ENCODE measurements around the gene CALCR. TPM values are rescaled to one million over a fixed set of nuclear protein-coding genes. Genes with fewer than 3 reads are reported as not detected.
A peak's percentile ranks its signal among the peaks of the same experiment; 100 is the strongest.

Gene CALCR
- total RNA-seq, 1 donor from 2014 or later, result not detected

- DNase-seq (ENCODE audit: low read depth in 2 of 2), result no peak
Observed at GRCh38 chr7:93448176-93448575, 126.3 kb downstream of the CALCR start.

GRCh38 chr7:93447509-93447908 lies 127.0 kb downstream of the CALCR start:
- DNase-seq (ENCODE audit: low read depth in 2 of 2), result no peak

- DNase-seq (ENCODE audit: low read depth in 2 of 2), result peak; percentile 6 to 26
Observed at GRCh38 chr7:93442478-93443224, 131.9 kb downstream of the CALCR start.

GRCh38 chr7:93435791-93436190 lies 138.7 kb downstream of the CALCR start:
- no peak for DNase-seq (ENCODE audit: low read depth in 2 of 2)

- DNase-seq (ENCODE audit: low read depth in 2 of 2), result no peak
Observed at GRCh38 chr7:93432130-93432529, 142.4 kb downstream of the CALCR start.

DNA sequence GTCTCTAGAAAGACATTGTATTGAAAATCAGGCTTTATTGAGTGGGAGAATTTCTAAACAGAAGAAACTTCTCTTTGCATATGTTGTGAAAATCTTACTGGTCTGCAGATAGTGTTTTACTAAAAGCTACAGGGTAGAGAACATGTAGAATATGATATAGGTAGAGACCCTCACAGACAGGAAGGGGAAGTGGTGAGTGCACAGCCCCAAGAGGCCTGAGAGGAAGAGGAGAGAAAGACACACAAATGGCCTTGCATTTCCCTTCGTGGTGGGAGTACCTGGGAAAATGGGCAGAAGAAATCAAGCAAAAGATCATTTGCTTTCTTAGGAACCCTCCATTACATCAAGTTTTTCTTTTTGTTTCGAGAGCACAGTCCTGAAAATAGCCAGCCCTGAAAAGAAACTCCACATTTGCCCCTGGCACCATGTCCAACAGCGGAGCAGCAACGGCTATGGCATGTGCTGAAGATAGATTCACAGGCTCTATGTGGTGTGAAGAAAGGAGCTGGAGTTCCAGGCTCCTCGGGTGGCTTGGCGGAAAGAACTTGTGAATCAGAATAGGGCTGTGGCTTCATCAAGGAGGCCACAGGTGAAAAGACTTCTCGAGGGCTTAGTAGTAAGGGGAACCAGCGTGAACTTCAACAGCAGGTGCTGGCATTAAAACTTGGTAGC lies 143.5 kb downstream of the CALCR start:
- DNase-seq (ENCODE audit: low read depth in 2 of 2), result no peak

- DNase-seq (ENCODE audit: low read depth in 2 of 2), result no peak
Observed at GRCh38 chr7:93429563-93429962, 145.0 kb downstream of the CALCR start.

DNA sequence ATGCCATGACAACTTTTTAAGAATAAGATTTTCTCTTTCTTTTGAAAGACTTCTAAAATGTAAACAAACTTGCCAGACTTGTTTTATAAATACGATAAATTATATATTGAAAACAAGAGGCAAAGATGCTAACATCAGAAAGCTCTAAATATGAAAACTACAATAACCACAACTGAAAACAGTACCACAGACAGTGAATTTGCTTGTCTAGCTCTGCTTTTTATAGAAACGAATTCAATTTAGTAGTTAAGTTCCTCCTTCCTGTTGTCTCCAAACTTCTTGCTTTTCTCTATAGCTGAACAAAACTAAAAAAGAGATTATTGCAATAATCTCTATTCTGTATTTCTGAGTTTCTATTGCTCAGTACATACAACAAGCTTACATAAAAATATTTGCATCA lies 147.4 kb downstream of the CALCR start:
- DNase-seq (ENCODE audit: low read depth in 2 of 2), result no peak

GRCh38 chr7:93426155-93426696 lies 148.3 kb downstream of the CALCR start:
- no peak for DNase-seq (ENCODE audit: low read depth in 2 of 2)

DNA sequence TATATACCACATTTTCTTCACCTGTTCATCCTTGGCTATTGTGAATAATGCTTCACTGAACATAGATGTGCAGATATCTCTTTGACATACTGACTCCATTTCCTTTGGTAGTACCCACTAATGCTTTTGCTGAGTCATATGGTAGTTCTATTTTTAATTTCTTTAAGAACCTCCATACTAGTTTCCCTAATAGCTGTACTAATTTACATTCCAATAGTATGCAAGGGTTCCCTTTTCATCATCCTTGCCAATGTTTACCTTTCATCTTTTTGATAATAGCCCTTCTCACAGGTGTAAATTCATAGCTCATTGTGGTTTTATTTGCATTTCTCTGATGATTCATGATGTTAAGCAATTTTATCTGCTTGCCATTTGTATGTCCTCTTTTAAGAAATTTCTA lies 159.9 kb downstream of the CALCR start:
- DNase-seq (ENCODE audit: low read depth in 2 of 2), result no peak

GRCh38 chr7:93409324-93409723 lies 165.2 kb downstream of the CALCR start:
- no peak for DNase-seq (ENCODE audit: low read depth in 2 of 2)

DNA sequence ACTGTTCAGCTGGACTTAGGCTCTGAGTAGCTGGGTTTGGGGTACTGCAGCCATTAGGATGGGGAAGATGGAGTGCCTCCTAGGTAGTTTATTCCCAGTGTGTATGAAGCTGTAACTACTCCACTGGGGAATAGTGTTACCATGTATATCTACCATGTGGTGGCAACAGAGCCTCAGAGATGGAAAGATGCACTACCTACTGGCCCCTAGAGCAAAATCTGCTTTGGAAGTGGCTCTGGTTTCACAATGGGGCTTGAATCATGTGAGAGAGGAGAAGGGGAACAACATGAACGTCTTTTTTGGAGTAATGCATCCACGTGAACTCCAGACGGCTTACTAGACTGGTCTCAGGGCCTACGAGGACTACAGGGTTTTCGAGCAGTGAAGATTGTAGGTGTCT lies 167.3 kb downstream of the CALCR start:
- DNase-seq (ENCODE audit: low read depth in 2 of 2), result no peak

DNA sequence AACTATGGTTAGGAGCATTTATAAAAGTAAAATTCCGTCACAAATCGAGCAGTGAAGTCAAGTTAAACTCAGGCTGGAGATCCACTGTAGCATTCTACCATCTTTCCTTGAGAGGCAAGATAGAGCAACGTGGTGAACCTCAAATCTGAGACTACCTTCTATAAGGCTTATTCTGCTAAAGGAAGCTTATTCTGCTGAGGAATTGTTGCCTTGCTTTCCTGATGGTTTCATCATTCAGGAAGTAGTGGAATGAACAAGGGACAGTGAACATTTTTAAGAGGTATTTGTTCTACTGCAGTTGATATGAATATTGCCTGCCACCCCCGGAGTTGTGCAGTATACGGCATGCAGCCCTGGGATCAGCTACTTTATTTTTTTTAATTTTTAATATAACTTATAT lies 171.6 kb downstream of the CALCR start:
- DNase-seq (ENCODE audit: low read depth in 2 of 2), result no peak

GRCh38 chr7:93399642-93400041 lies 174.9 kb downstream of the CALCR start:
- DNase-seq (ENCODE audit: low read depth in 2 of 2), result no peak

GRCh38 chr7:93392984-93393383 lies 181.5 kb downstream of the CALCR start:
- no peak for DNase-seq (ENCODE audit: low read depth in 2 of 2)

DNA sequence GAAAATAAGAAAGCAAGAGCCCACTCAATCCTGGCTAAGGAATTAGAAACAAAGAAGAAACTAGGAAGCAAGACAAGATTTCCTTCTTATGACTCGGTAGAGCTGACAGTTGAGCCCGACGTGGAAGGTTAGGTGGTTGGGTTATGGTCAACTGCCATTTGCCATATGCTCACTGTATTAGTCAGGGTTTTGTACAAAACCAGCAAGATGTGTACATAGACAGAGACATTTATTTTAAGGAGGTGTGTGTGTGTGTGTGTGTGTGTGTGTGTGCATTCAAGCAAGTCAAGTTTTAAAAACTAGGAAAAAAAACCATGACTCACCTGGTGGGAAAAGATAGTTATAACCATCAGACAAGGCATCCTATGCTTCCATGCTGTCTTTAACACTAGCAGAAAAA lies 183.9 kb downstream of the CALCR start:
- DNase-seq (ENCODE audit: low read depth in 2 of 2), result no peak

DNA sequence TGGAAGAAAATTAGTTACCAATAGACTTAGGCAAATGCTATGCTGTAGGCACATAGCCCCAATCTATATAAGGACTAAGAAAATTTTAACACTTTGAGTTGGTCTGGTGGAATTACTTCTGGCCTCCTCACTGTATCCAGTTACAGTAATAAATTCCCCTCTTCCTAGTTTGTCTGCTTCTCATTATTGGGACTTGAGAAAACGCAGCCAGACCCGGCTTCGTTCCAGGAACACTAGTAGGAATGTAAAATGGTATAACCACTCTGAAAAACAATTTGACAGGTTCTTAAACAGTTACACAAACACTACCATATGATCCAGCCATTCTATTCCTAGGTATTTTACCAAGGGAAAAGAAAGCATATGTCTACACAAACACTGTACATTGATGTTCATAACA lies 192.2 kb downstream of the CALCR start:
- no peak for DNase-seq (ENCODE audit: low read depth in 2 of 2)

DNA sequence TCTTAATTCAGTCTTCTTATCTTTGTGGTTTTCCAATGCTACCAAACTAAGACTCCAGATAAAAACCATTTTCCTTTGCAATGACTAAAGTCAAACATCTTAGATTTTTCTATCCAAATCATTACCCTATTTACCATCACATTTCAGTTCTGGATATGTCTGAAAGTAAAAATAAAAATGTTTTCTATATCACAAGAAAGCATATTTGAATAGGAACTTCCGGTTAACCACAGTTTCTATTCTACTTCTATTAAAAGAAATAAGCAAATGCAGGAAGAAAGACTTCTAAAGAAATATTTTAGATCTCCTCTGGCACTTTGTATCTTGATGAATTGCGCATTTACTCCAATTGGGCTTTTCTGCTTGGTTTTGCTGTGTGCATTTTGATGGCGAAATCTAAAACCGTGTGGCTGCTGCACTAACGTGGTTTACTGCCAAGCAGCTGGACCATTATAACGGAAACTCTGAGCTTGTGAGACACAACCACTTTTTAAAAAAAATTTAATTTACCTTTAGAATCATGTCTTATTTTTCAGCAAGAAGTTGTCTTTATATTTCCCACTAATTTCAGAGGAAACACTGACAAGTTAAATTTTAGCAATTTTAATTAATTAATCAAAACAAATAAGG lies 196.3 kb downstream of the CALCR start:
- DNase-seq (ENCODE audit: low read depth in 2 of 2), result no peak

- no peak for DNase-seq (ENCODE audit: low read depth in 2 of 2)
Observed at GRCh38 chr7:93375603-93376002, 198.9 kb downstream of the CALCR start.

Measured in dermis microvascular lymphatic vessel endothelial cell (primary cell).